ENCODE data around the gene KRTAP10-12.

The KRTAP10-12 gene

DNA sequence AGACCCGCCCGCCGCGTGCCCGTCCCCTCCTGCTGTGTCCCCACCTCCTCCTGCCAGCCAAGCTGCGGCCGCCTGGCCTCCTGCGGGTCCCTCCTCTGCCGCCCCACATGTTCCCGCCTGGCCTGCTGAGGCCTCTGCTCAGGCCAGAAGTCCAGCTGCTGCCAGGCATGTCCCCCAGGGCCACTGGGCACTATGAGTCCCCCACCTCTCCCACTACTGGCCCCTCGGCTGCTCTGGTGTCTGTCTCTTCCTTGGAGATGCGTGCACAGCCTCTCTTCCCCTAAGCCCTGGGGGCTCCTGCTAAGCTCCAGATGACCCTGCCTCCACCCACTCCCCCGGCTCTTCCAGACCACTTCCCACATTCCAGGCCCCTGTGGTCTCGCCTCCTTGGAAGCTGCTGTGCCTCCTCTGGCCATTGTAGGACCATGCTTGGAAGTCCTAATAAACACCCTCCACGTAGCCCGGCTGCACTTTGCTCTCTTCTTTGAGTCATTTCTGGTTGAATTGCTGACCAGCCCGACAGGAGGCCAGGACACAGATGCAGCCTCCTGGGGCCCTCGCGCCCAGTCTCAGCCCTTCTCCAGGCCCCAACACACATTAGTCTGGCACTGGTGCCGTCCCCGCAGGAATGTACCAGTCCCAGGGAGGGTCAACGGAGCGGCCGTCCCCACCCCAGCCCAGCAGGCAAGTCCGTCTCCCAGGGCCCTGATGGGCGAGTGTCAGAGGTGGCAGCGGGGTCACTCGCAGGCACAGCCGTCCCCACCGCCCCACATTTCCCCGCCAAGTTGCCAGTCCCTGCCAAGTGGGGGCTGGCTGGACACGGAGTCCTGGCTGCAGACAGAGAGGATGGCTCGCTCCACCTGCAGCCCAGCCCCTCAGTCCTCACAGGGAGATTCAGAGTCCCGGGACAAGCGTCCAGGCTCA is 1.1 kb downstream of the KRTAP10-12 start:
- DNase-seq (ENCODE audit: insufficient read length, low spot score) (no peak), FAIRE-seq (no peak)

DNA sequence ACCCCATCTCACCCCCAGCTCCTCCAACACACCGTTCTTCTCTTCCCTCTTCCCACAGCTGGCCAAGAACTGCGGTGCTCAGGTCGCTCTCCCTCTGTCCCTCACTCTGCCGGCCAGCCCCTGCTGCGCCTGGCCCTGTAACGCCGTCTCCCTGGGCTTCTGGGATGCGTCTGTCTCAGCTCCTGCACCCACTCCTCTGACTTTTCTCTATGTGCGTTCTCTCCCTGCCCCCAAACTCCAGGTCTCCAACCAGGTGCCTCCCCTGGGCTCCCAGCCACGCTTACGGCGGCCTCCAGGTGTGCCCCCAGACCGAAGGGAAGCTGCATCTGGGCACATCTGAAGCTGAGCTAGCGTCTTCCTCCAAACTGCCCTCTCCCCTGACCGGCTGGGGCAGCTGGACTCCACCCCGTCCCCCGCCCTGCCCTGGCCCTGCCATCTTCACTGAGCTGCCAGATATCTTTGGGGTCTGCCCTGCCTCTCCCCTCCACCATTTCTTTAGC is 2.6 kb downstream of the KRTAP10-12 start:
- no peak for DNase-seq (ENCODE audit: insufficient read length, low spot score)
- no peak for FAIRE-seq

DNA sequence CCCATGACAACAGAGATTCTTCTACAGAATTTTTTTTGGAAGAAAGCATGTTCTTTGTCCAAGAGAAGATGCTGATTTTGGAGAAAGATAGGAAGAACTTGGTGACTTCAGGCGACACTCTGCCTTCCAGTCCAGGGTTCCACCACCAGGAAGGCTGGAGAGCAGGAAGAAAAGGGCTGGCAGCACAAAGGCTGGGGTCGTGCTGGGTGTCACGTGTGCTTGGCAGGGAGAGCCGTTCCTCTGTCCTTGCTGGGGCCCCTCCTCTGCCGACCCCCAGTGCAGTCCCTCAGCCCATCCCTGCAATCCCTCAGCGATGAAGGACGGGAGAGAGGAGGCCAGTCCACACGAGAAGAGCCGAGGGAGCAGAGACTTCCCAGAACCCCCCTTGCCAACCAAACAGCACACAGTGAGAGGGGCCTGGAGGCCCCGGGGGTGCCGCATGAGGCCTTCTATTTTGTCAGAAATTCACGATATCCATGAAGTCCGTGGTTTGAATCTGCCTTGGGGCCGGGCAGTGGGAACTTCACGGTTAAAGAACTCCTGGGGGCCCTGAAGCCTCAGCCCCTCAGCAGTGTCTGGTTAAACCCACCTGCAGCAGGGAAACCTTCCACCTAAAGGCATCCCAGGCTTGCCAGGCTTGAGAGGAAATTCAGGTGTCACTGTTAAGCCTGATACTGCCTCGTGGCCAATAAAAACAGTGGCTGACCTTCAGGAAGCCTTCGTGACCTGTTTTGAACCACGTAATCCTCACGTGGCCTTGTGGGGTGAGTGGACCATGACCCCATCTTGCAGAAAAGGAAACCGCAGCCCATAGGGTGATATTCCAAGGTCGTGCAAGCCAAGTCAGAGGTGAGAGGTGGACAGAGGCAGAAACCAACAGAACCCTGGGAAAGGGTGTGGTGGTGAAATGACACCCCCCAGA is 3.4 kb downstream of the KRTAP10-12 start:
- no peak for FAIRE-seq
- DNase-seq (ENCODE audit: insufficient read length, low spot score): no peak

DNA sequence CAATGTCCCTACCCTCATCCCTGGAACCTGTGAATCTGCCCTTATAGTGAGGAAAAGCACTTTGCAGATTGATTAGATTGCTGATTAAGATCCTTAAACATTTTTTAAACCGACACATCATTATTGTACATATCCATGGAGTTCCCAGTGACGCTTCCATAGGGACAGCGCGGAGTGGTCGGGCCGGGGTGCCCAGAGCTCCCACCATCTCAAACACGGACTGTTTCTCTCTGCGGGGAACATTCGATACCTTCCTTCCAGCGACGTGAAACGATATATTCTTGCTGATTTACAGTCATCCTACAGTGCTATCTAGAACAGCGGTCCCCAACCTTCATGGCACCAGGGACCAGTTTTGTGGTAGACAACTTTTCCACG is 4.0 kb downstream of the KRTAP10-12 start:
- DNase-seq (ENCODE audit: insufficient read length, low spot score): no peak
- FAIRE-seq: no peak

DNA sequence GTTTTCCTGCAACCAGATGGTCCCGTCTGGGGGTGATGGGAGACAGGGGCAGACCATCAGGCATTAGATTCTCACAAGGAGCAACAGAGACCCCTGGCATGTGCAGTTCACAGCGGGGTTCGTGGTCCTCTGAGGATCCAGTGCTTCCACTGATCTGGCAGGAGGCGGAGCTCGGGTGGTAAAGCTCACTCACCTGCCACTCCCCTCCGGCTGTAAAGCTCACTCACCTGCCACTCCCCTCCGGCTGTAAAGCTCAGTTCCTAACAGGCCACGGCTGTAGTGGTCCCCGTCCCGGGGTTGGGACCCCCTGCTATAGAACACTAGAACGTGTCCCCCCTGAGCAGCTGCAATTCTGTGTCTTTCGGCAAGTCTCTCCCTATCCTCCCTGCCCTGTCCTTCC is 4.6 kb downstream of the KRTAP10-12 start:
- no peak for FAIRE-seq

DNA sequence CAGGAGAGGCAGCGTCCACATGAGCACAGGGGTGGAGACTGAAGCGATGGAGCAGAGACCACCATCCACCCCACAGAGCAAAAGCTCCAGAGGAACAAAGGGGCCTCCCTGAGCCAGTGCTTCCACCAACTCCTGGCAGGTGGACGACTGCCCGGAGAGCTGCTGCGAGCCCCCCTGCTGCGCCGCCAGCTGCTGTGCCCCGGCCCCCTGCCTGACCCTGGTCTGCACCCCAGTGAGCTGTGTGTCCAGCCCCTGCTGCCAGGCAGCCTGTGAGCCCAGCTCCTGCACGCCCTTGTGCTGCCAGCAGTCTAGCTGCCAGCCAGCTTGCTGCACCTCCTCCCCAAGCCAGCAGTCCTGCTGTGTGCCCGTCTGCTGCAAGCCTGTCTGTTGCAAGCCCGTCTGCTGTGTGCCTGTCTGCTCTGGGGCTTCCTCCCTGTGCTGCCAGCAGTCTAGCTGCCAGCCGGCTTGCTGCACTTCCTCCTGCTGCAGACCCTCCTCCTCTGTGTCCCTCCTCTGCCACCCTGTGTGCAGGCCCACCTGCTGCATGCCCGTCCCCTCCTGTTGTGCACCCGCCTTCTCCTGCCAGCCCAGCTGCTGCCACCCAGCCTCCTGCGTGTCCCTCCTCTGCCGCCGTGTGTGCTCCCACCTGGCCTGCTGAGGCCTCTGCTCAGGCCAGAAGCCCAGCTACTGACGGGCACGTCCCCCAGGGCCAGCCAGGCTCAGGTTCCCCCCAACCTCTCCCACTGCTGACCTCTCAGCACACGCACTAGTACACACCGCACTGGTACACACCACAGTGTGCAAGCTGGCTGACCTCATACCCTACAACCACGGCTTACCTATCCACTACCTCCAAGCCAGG is 5.4 kb downstream of the KRTAP10-12 start:
- FAIRE-seq (peak; percentile 54), DNase-seq (ENCODE audit: insufficient read length, low spot score) (no peak)

More for the DNA sequence above, 4.6 kb downstream of the KRTAP10-12 start:
- DNase-seq (ENCODE audit: insufficient read length, low spot score): no peak

DNA sequence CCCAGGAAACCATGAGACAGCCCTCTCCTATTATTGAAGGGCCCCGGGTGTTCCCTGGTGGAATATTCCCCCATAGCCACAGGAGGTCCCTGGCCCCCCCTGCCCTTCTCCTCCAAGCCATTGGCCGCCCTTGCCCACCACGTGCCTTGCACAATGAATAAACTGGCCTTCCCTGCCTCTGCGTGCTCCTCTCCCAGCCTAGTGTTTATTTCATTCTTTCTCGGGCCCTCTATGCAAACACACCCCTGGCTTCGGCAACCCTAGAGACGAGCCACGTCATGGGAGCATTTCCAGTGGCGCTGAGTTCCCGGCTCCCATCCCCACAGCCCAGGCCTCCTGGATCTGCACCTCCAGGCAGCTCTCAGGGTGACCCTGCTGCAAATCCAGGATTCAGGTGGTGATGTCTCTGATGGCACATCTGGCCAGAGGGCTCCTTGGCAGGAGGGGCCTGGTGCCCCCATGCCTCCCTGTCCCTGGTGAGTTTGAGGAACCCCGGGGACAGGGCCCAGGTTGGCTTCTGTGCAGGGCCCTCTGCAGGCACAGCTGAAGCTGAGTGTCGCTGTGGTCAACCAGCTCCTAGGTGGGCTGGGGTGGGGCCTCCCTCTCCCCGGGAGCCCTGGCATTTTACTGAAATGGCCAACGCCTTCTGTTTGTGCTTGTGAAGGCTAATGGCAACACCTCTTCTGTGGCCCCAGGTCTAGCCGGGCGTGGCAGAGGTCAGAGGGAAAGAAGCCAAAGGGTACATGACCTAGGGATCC is 6.2 kb downstream of the KRTAP10-12 start:
- no peak for FAIRE-seq
- DNase-seq (ENCODE audit: insufficient read length, low spot score): no peak

DNA sequence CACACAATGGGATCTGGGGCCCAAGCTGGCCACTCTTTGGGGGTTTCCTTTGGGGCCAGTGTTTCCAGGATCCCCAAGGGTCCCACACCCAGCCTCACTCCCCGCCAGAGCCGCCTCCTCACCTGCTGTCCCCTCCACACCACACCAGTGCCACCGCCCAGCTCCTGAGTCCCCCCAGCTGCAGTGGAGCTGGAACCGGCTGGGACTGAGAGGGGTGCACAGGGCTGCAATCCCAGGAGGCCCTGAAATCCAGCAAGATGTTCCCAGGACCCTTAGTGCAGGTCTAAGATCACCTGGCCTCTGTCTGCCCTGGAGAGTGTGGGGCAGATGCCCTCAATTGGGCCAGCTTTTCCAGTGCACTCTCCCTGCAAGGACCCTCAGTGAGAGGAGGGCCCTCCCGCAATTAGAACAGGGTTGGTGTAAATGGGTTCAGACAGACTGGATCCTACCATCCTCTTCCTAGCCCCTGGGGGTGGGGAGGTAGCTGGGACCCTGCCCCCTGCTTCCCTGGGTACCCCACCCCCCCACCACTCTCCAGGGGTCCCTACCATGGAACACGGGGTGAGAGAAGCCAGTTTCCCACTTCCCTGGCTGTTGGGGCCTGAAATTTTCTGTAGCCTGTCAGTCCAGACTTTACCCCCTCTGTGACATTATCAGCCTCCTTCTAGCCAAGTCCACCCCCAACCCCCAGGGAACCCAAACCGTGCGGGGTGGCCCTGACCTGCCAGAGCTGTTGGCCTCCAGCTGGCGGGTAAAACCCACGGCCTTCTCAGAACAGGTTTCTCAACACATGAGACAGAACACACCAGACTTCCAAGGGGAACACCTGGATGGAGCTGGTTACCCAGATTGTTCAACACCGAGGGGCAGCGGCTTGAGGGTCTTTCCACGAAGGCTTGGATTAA is 7.0 kb downstream of the KRTAP10-12 start:
- DNase-seq (ENCODE audit: insufficient read length, low spot score) (no peak), FAIRE-seq (no peak)

DNA sequence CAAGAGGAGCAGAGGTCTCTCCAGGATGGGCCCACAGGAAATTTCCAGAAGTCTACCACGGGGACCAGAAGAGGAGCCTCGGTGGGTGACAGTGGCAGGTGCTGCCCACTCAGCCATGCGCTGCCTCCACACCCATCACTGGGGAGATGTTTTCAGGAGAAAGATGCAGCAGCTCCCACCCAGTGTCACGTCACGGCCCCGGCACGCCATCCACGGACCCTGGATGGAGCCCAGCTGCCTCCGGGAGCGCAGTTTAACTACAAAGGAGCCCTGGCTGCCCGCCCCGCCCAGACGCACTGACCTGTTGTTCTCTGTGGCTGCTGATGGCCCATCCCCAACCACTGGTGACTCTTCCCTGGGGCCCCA is 7.6 kb downstream of the KRTAP10-12 start:
- no peak for DNase-seq (ENCODE audit: insufficient read length, low spot score)
- FAIRE-seq: no peak

DNA sequence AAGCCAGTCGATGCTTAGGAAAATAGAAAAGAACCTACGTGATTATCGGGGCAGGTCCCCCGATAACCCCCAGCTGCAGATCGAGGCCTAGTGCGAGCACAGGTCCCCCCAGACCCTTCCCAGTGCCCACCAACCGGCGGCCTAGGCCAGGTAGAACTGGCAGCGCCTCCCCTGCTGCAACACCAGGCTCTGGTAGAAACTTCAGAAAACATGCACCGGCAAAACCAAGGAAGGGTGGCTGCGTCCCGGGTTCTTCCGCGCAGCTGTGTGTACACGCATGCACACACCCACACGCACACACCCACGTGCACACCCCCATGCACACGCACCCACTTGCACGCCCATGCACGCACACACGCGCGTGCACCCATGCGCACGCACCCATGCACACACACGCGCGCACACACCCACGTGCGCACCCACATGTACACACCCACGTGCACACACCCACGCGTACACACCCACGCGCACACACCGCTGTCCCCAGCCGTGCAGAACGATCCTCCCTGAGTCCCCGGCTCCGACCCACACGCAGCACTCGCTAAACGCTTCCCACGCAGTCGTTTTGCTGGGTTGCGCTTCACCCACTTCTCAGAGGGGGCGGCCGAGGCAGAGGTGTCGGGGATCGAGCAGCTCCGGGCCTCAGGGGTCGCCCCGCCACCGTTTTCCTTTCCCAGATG is 9.2 kb downstream of the KRTAP10-12 start:
- DNase-seq (ENCODE audit: insufficient read length, low spot score) (no peak), FAIRE-seq (no peak)

DNA sequence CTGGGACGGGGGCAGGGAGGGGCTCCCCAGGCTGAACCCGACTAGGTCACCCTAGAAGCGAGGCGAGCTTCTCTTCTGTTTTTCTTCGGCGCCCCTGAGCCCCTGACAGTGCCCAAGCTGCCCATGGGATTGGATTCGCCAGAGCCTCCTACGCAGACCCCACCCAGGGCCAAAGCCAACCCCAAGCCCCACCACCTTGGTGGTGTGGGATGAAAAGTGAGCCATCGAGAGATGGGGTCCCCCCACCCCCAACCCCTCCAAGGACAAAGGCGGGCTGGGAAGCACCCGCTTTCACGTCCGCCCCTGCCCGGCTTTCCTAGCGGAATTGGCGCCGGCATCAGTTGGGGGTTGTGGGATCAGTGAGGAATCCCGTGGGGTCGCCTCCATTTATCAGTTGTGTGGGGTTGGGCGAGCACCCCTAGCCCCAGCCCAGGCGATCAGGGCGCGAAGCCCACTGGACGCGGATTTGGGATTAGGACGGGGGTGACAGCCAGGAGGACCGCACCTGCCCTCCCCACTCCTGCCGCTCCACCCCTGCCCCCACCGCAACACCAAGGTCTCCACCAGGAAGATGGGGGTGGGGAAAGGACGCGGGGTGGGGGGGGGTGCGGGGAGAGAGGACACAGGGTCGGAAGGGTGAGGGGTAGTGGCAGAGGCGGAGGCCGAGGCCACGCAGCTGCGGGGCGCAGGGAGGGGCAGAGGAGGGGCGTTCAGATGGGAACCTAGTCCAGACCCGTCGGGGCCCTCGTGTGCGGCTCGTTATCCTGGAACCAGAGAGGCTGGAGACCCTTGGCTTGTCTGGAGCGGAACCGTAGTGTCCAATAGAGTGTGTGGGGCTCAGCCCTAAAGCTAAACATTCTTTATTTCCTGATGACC is 10.0 kb downstream of the KRTAP10-12 start:
- DNase-seq (ENCODE audit: insufficient read length, low spot score): no peak
- no peak for FAIRE-seq

DNA sequence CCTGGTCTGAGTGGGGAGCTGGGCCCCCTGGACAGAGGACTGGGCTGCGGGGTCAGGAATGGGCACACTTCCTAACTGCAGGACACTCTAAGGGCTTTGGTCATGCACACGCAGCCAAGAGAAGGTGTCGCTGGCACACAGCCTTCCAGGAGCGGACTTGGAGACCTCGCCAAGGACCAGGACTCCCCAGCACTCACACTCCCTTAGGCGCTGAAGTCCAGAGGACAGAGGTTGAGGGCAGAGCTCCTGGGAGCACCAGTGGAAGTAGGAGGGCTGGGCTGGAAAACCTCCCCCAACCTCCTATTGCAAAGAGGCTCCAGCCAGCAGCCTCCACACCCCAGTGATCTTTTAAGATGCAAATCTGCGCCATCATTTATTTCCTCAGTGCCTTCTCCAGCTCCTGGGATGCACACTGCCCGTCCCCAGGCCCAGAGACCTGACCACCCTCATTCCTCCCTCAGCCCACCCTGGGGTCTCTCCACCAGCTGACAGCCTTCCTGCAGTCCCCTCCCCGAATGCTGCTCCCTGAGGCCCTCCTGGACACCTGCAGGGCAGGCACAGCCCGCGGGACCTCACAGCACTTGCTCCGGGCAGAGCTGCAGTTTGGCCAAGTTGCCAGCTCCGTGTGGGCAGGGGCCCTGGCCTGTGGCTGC is 11.4 kb downstream of the KRTAP10-12 start:
- no peak for FAIRE-seq

DNA sequence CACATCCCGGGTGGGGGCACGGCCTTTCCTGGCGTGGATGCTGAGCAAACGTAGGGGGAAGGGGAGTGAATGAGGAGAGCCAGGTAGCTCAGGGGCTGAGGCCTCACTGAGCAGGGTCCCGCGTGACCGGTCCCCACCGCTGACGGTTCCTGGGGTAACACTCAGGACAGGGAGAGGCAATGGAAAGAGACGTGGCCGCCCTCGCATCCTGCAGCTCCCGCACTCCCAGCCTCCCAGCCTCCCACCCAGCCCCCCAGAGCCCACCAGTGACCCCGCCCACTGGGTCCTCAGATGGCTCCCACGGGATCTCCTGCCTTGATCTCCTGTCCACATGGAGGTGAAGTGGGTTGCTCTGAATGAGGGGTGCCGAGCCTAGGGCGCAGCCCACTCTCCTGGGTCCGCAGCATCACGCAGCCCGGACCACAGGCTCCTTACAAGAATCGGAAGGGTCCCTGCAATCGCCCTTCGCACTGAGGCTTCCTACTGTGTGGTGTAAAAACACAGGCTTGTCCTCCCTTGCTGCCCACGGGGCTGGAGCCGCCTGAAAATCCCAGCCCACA is 12.0 kb downstream of the KRTAP10-12 start:
- FAIRE-seq (no peak), DNase-seq (ENCODE audit: insufficient read length, low spot score) (no peak)

More for the DNA sequence above, 11.4 kb downstream of the KRTAP10-12 start:
- DNase-seq (ENCODE audit: insufficient read length, low spot score): no peak

DNA sequence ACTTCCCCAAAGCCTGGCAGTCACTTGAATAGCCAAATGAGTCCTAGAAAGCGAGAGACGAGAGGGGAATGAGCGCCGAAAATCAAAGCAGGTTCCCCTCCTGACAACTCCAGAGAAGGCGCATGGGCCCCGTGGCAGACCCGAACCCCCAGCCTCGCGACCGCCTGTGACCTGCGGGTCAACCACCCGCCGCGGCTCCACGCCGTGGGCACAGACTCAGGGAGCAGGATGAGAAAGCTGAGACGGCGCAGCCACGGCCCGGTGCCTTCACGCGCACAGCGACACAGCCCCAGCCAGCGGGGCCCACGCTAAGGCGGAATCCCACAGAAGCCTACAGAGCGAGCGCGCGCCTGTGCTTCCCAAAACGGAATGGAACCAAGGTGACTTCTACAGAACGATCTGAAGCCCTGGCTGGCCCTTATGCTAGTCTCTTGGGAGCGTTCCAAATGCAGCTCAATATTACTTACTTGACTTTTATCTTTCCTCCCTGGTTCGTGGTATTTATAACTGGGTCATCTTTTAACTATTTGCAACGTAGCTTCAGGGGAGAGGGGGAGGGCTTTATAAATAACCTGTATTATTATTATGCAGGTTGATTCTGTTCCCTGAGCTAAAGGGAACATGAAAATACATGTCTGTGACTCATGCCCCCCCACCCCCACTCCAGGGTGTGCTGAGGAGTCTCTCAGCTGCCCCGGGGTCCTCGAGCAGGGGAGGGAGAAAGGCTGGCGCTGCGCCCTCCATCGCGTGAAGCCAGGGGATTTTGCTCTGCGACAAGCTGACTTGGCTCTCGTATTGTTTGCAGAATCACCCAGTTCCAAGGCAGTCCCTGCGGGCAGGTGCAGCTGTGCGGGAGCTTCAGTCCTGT is 12.7 kb downstream of the KRTAP10-12 start:
- FAIRE-seq (no peak), DNase-seq (ENCODE audit: insufficient read length, low spot score) (no peak)

DNA sequence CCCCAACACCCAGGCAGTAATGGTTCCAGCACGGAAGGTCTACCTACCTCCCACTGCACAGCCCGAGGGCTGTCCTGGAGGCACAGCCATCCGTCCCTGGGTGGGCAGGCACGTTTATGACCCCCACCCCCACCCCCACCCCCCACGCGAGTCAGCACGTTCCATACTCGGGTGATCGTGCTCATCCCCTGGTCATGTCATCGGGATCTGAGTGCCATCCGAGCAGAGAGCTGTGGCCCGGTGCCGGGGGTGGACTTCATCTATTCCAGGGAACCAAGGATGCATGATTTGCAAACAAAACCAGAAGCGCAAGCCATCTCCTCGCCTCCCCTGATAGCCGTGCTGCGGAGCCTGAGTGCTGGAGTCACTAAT is 13.3 kb downstream of the KRTAP10-12 start:
- FAIRE-seq (no peak), DNase-seq (ENCODE audit: insufficient read length, low spot score) (no peak)

Measured in HTR-8/SVneo (cell line).